ENCODE measurements around the gene CACNA1E.

The CACNA1E gene

DNA sequence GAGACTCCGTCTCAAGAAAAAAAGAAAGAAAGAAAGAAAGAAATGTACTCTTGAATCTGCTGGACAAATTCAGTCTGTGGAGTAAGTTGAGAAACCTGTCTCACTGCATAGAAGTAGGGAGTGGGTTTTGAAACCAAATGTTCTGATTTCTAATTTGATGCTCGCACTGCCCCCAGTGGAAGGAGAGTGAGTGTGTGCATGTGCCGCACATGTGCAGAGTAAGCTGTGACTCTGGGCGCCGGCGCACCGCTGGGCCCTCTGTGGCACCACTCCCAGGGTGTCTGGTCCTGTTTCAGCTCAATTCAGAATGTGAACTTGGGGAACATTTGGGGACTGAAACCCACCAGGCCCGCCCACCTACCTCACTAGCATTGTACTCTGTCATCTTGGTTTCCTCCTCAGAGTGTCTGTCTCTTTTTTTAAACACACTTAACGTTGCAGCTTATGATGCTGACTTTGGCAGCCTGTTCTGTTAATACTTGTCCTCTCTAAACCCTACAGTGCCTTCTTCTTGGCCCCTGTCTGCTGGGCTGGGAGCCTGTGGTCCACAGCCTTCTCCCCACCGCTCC, 104.6 kb downstream of the CACNA1E start:
- no peak for DNase-seq (ENCODE audit: low read depth)

DNA sequence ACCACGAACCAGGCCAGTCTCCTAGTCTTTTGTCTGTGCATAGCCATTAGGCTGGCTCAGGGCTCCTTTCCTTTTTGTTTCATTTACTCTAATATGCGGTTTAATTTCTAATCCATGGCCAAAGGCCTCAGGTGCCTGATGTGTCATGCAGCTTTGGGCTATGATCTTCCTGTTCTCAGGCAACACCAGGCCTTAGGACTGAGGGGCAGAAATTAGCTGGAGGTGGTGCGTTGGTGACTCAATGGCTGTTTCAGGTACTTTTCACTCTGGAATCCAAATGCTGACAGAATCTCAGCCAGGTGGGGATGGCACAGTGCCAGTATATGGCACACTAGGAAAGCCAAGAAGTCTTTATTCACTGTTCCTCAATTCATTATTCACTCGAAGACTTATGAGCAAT, 105.3 kb downstream of the CACNA1E start:
- DNase-seq (ENCODE audit: low read depth), result no peak

DNA sequence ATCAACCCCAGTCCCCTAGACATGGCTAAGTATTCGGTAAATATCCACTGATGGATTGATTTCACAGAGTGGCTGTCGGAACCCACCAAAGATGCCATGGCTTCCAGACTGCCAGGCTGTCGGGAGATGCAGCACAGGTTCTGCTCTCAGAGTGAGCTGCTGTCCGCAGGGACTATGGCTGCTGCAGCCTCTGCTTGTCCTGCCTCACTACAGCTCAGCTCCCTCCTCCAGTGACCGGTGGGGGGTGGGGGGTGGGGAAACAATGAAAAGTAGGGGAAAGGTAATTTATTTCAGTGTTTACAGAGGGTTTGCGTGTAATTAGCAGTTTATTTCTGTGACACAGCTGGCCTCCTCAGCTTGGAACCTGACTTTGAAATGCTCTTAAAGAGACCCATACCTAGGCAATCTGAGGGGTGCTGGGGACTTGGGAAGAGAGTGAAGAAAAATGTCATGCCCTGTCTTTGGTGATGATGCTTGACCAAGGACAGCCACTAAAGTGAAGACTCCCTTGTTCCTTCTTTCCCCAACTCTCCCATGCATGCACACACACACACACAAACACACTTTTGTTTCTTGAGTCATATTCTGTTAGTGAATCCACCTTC, 109.0 kb downstream of the CACNA1E start:
- DNase-seq (ENCODE audit: low read depth), result no peak

DNA sequence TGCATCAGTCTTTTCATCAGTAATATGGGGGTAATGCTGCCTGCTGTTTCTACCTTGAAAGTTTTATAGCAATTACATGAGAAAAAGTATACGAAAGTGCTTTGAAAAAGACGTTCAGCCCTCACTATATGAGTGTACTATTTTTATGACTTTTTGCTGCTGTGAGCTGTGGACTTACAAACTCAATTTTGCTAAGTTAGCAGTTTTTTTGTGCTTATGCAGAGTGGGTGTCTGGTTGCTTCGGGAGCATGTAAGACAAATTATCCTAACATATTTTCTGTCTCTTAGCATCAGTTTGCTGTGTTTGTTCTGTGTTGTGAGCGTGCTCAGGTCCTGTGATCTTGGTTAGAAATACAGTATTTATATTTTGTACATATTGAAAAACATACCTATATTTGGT, 109.7 kb downstream of the CACNA1E start:
- DNase-seq (ENCODE audit: low read depth), result no peak

DNA sequence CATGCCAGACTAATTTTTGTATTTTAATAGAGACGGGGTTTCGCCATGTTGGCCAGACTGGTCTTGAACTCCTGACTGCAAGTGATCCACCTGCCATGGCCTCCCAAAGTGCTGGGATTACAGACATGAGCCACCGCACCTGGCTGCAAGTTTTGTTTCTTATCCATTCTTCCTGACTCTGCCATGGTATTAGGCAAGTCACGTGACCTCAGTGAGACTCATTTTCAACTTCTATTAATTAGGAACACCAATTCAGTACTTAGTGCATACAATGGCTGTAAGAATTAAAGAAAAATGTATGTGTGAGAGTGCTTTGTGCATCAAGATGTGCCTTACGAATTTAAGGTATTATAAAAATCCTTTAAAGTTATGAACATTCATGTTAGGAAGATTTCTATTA, 111.2 kb downstream of the CACNA1E start:
- DNase-seq (ENCODE audit: low read depth), result no peak

DNA sequence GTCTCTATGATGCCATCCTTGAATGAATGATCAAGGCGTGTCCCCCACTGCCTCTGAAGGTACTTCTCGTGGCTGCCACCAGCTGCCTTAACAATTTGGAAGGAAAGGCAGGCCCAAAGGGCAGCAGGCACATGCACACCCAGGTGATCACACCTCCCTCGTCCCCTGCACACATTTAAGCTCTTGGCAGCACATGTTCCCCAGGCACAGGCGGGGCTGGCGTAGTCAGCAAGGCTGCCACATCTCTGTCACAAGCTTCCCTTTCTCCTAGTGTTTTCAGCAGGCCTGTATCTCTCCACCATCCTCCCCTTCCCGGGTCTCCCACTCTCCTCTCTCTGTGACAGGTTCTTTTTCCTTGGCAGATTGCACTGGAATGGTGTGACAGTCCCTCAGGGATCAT, 111.9 kb downstream of the CACNA1E start:
- no peak for DNase-seq (ENCODE audit: low read depth)

DNA sequence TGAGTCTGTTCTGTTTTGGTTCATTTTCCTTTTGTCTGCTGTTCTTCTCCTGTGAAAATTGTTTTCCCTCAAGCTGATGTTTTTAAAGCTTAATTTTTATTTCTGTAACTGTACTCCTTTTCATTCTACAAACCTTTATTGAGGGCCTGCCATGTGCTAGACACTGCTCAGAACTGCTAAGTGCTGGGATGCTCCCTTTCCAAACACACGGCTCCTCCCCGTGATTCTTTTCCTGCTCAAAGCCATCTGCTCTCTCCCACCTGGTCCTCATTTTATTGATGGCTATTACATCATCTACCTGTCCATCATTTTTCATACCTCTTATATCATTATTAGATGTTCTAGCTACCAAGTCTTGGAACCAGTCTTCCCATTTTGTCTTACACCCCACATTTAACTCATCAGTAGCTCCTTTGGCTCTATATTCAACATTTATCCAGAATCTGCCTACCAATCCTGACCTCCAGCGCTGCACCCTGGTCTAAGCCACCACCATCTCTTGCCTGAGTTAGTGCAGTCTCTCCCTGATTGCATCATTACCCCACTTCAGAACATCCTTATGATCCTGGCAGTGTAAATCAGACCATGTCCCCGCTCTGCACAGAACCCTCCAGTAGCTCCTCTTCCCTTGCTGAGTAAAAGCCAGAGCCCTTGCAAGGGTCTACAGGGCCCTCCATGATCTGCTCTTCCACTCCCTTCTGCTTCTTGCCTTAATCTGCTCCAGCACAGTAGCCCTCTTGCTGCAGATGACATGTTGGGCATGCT, 118.1 kb downstream of the CACNA1E start:
- DNase-seq (ENCODE audit: low read depth), result no peak

DNA sequence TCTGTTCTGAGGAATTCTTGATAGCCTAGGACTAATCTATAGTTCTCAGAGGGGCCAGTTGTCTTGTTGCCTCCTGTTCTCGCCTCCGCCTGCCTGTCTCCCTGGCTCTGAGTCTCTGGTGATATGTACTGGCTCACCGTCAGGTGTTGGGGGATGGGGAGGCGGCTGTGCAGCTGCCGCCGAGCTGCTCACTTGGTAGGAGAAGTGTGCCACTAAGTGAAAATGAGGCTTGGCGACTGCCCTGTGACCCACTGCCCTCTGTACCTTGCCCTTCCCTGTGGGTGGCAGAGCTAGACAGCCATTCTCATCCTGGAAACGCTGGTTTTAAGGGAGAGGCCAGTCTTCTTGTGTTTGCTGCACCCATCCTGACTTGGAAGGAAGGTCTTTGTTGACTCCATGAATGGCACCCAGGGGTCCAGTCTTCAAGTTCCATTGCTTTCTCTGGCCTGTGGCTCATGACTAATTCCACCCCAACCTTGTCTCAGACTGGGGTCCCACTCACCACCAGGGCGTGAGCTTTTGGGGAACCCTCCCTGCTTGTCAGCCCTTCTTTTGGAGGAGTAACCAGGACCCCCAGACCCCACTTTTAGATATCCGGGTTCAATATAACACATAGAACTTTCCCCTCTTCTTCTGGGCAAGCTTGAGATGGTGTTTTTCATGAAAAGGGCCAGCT, 120.6 kb downstream of the CACNA1E start:
- DNase-seq (ENCODE audit: low read depth), result no peak

DNA sequence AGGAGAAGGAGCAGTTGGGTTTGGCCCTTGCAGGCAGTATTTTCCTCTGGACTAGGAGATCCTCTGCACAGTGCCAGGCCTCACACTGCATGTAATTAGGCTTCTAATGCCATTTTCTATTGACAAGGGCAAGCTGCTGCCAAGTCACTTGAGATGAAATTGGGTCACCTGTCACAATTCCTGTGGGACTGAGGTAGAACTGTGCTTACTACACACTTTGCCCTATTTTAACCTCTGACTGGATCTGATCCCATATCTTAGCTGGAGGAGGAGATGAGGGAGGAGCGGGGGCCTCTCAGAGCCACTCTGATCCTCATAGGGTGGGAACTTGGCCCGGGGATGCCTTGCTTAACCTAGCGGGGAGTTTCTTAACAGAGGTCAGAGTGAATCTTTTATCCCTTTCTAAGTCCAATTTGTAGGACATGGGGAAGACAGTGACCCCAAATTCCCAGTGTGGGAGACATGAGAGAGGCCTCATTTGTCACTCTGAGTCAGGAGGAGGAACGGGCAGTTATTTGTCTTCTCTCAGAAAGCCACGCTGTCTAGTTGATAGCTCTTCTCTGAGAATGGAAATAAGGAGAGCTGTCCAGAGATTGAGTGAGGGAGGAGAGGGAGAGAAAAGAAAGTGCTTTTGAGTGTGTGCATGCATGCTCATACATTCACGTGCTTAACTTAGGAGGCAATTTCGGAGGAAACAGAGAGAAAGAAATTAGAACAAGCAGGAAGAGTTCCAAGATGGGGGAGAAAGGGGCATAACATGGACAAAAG, 121.3 kb downstream of the CACNA1E start:
- no peak for DNase-seq (ENCODE audit: low read depth)

DNA sequence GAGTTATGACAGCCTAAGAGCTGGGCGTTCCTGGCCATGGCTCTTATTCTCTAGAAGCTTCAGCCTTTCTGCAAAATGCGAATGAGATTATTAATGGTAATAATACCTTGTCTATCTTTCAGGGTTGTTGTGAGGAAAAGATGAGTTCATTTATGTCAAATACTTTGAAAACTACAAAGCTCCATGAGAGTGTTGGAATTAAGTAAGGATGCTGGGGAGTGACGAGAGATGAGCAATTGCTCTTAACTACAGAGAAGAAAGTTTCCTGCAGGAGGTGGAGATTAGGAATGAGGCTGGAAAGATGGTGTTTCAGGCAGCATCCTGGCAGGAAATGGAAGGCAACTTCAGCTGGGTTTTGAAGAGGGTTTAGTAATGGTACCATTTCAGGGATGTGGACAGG, 124.2 kb downstream of the CACNA1E start:
- no peak for DNase-seq (ENCODE audit: low read depth)

DNA sequence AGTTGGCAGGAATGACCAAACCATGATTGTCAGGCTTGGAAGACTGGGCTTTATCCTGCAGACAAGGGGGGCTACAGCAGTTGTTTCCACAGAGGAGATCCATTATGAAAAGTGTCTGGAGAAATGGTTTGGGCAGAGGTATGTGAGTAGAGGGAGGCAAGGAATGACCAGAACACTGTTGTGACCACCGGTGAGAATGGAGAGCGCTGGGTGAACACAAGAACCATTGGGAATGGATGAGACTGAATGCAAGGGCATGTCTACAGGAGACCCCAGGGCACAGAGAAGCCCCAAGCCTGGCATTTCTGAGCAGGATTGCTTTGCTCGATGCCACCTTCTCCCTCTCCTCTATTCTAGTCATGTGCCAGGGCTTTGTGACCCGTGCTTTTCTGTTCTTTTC, 125.1 kb downstream of the CACNA1E start:
- DNase-seq (ENCODE audit: low read depth), result no peak

DNA sequence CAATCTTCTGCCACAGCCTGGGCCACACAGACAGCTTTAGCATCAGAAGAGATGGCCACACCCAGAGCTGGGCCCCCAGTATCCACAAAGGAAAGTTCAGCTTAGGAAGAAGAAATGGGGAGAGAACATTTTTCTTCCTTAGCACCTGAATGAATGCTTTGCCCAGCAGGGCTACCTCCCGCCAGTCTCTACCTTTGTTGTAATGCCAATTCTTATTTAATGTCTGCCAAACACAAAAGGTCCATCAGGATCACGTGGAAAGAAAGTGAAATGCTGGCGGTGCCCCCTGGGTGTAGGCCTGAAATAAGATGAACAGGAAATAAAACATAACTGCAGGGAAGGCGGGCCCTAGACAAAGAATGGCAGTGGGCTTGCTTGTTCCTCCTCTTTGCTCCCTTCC, 125.6 kb downstream of the CACNA1E start:
- no peak for DNase-seq (ENCODE audit: low read depth)

DNA sequence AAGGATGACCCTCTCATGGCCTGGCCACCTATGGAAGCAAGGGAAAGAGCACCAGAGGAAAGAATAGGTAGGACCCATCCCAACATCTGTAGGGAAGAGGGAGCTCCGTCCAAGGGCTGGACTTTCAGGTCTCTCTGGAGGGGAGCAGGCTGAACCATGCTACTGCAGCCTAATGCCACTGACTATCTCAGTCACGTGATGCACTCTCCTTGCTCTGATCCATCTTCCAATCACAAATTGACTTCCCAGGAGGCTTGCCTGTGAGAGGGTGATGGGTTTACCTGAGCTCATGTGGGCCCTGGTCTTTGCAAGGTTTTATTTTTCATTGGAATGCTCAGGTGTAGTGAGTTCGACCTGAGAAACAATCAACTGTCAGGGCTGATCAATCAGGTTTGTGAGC, 128.8 kb downstream of the CACNA1E start:
- DNase-seq (ENCODE audit: low read depth), result no peak

DNA sequence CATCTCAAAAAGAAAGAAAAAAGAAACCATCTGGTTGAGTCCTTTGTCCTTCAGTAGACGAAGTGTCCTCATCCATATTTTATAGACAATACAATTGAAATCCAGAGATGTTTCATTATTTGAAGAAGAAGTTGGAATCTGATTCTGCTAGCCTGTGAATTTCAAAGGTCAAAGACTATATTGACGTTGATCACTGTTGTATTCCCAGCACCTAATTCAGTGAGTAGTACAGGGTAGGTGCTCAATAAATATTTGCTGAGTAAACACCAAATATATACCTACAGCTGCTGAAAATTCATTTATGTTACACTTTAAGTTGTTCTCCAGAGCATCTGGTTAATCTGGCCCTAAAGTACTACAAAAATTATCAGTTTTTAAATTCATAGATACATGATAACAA, 135.2 kb downstream of the CACNA1E start:
- no peak for DNase-seq (ENCODE audit: low read depth)

DNA sequence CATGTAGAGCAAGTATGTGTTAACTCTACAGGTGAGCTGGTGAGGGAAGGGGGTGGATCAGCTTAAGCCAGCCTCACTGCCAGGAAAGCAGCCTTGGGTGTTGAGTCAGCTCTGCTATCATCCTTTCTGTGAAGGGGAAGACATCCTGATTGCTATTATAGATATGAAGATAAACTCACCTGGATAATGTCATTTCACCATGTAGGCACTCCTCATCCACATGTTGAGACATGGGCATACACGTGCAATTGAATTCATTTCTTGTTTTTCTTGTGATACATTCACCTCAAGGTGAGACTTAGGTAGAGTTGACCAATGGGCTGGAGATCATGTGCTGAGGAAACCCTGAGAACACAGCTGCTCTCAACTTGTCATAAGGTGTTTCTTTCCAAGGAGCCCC, 136.9 kb downstream of the CACNA1E start:
- DNase-seq (ENCODE audit: low read depth), result no peak

DNA sequence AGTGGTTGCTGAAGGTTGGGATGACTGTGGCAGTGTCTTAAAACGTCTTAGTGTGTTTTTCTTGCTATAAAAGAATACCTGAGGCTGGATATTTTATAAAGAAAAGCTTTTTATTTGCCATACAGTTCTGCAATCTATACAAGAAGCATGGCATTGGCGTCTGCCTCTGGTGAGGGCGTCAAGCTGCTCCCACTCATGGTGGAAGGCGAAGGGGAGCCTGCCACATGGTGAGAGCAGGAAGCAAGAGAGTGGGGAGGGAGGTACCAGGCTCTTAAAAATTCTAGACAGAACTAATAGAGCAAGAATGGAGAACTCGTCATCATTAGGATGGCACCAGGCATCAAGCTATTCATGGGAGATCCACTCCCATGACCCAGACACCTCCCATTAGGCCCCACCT, 140.5 kb downstream of the CACNA1E start:
- DNase-seq (ENCODE audit: low read depth), result no peak

DNA sequence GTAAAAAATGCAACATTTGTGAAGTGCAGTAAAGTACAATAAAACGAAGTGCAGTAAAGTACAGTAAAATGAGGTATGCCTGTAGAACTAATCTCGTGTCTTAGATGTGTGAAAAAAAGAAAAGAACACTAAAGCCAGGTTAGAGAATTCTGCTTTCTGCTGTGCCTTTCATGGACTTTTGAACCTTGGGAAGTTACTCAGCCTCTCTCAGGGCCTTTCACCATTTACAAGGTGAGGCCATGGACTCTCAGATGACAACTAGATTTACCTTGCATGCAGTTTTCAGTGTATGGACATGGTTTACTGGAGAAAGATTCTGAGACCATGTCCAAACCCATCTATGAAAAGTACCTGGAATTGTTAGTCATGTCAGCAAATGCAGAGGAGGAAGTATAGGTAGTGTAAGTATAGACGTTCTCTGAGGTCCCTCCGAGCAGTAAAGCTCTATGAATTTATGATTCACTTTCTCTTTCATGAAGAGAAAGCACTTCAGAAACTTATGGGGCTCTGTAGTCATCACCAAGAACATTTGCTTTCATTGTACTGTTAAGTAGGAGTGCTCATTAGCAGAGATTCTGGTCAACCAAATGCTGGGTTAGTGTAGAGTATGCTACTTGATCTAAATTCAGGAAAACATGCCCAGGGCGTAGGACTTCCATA, 143.1 kb downstream of the CACNA1E start:
- no peak for DNase-seq (ENCODE audit: low read depth)

DNA sequence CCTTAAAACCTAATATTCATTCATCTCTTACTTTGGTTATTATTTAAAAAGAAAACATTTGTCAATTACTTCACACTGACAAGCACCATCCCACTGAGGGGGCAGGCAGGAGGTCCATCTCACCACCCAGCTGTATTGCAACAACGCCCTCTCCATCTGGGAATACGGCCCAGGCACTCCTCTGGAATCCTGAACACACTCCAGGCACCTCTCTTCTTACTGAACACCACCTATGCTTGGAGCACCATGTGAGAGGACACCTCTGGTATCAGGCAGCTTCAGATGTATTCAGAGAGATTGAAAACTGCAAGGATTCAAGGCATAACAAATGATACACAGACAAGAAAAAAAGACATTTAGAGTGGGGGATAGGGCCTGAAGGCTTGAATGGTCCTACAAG, 147.1 kb downstream of the CACNA1E start:
- no peak for DNase-seq (ENCODE audit: low read depth)

DNA sequence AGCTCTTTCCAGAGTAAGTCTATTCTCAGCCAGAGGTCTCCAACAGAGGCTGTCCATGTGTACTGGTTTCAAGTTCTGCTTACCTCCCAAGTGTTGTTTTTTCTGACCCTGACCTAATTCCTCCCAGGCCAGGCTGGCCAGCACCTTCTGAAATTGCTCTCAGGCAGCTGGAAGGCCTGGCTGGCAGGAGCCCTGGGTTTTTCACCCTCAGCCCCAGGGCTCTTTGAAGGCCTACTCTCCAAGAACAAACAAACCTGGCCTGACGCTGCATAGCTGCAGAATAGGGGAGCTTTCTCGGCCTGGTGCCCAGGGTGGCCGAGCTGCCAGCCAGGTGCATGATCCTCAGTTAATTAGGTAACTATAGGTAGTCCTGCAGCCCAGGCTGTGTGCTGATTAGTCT, 147.5 kb downstream of the CACNA1E start:
- no peak for DNase-seq (ENCODE audit: low read depth)

DNA sequence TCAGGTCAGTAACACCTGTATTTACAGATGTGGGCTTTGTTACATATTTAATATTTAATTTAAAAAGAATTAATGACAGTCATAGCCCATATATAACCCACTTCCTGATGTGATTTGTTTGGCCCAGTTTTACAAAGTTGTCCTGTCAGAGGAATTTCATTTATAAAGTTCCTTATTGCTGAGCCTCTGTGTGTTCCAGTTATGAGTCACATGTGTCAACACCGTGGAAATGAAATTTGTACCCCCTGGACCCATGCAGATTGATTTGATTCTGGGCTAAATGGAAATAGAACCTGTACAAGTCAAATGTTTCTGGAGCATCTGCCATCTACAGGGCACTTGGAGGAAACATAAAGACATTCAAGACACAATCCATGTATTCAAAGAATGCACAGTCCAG, 149.2 kb downstream of the CACNA1E start:
- DNase-seq (ENCODE audit: low read depth), result no peak

DNA sequence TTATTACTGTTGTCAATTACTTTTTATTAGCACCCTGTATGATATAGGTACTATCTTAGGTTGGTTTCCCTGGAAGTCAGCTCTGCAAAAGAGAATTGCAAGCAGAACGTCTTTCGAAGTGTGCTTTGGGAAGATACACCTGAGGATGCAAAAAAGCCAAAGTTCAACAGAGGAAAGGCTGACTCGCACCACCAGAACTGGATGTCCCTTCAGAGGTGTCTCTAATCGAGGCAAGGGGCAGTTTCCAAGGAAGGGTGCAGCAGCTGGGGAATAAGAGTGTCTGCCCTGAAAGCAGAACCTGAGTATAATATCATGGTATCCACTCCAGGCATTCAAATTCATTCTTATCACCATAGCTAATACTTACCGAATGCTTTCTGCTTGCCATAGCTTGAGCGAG, 149.6 kb downstream of the CACNA1E start:
- DNase-seq (ENCODE audit: low read depth), result no peak

DNA sequence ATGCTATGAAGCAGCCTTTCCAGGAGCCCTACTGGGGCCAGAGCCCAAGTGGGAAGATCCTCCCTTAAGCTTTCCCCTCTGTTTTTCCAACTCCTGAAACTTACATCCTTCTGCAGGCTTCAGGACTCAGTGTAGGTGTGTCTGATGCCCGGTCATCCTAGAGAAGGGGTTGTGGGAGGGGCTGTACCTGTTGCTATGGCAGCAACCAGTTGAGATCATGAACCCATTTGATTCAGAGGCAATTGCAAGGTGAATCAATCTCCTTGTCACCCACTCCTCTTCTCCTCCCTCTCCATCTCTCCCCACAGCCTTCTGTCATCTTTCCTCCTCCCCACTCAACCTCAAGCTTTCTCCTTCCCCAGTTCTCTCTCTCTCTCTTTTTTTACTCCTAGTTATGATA, 151.8 kb downstream of the CACNA1E start:
- no peak for DNase-seq (ENCODE audit: low read depth)
